GM12878 (cell line): ENCODE results near the gene ACO1. TPM values are rescaled to one million over a fixed set of nuclear protein-coding genes. Genes with fewer than 3 reads are reported as not detected.

Experiments
- ATAC-seq: fragments of 200-7000 bp; cut with Tn5 transposase; 3 replicates; pipeline ENCODE4 v1.9.1; 2020; ENCODE audit warnings: mild to moderate bottlenecking, moderate library complexity
- BruUV-seq: library from RNA; stranded (reverse); fragments of 400-500 nt; replicated peaks from 2 replicates; lab custom pipeline; 2021; lab: Mats Ljungman, UMichigan
- CTCF ChIA-PET: fragments of 300-600 bp; sonication (Branson Sonifier 250); formaldehyde crosslinking; extraction: SDS; loops from one replicate; lab custom pipeline; 2021; ENCODE audit warnings: inconsistent platforms; lab: Yijun Ruan, JAX
- POLR2A ChIA-PET: fragments of 350-600 bp; formaldehyde crosslinking; extraction: SDS; loops from one replicate; lab custom pipeline; 2021; ENCODE audit warnings: inconsistent platforms; lab: Charles Lee
- RAD21 ChIA-PET: fragments of 300-600 bp; sonication (Branson Sonifier 250); formaldehyde crosslinking; loops from one replicate; lab custom pipeline; 2023; ENCODE audit warnings: antibody characterized with exemption; ENCODE audit not compliant: unreplicated experiment; lab: Charles Lee
- SMC1A ChIA-PET: fragments of 300-600 bp; sonication (Branson Sonifier 250); formaldehyde crosslinking; loops from one replicate; lab custom pipeline; 2023; ENCODE audit not compliant: unreplicated experiment, uncharacterized antibody; lab: Charles Lee
- DNase-seq: peaks from one replicate; pipeline ENCODE4 v3.0.0-alpha.2; 2011; ENCODE audit warnings: low read depth, low spot score
- FAIRE-seq: peaks from 3 replicates; lab custom pipeline; 2011; peaks lifted over from hg19 to GRCh38; lab: Jason Lieb, UNC
- H2AFZ ChIP-seq: 2 replicates; pipeline ENCODE4 v1.6.0; 2011; ENCODE audit warnings: low read depth, low read length, control low read depth; ENCODE audit not compliant: control insufficient read depth
- H3K27ac ChIP-seq: 2 replicates; pipeline ENCODE4 v1.5.1; 2011; ENCODE audit warnings: control low read depth; ENCODE audit not compliant: control insufficient read depth, insufficient read depth
- H3K27me3 ChIP-seq, 2 experiments: replicated peaks in 1 of 2; 2 replicates each; pipeline versions ENCODE4 v1.6.0 to v1.6.1; 2011; ENCODE audit warnings: low read length in 1 of 2; ENCODE audit not compliant: control insufficient read depth in 2 of 2, insufficient read depth in 2 of 2
- H3K36me3 ChIP-seq, 2 experiments: 2 replicates each; pipeline ENCODE4 v1.5.1; 2011; ENCODE audit warnings: low read length in 1 of 2; ENCODE audit not compliant: control insufficient read depth in 2 of 2, insufficient read depth in 2 of 2
- H3K4me1 ChIP-seq: 2 replicates; pipeline ENCODE4 v1.6.1; 2011; ENCODE audit warnings: mild to moderate bottlenecking, low read length, moderate library complexity, mixed read lengths; ENCODE audit not compliant: control insufficient read depth, insufficient read depth
- H3K4me2 ChIP-seq: 2 replicates; pipeline ENCODE4 v1.6.0; 2011; ENCODE audit warnings: control low read depth; ENCODE audit not compliant: control insufficient read depth, insufficient read depth
- H3K4me3 ChIP-seq: fragments of 200-600 bp; sonication (generic); 2 replicates; pipeline ENCODE4 v1.5.1; 2016
- H3K79me2 ChIP-seq: 2 replicates; pipeline ENCODE4 v1.6.0; 2011; ENCODE audit warnings: low read length; ENCODE audit not compliant: control insufficient read depth, insufficient read depth
- H3K9ac ChIP-seq: 2 replicates; pipeline ENCODE4 v1.8.0; 2011; ENCODE audit warnings: low read length, control low read depth, mixed read lengths; ENCODE audit not compliant: control insufficient read depth, insufficient read depth
- H3K9me3 ChIP-seq: replicated peaks from 3 replicates; pipeline ENCODE4 v1.5.1; 2011; ENCODE audit warnings: mild to moderate bottlenecking, low read length; ENCODE audit not compliant: control insufficient read depth, insufficient read depth
- H4K20me1 ChIP-seq: 2 replicates; pipeline ENCODE4 v1.6.0; 2011; ENCODE audit not compliant: control insufficient read depth, insufficient read depth
- EED ChIP-seq: sonication (generic); IDR thresholded peaks from 2 replicates; pipeline ENCODE4 v1.6.1; 2016; ENCODE audit warnings: antibody characterized with exemption, low read depth
- ETV6 ChIP-seq, 2 experiments: fragments of 450-650 bp in 1 of 2; IDR thresholded peaks in 1 of 2; conservative IDR thresholded peaks in 1 of 2; 2 replicates each; pipeline ENCODE4 v1.6.1; 2014; ENCODE audit warnings: antibody characterized with exemption in 1 of 2, borderline replicate concordance in 1 of 2, low read depth in 1 of 2, mild to moderate bottlenecking in 1 of 2, moderate library complexity in 1 of 2
- FOXK2 ChIP-seq: fragments of 450-650 bp; IDR thresholded peaks from 2 replicates; pipeline ENCODE4 v1.6.1; 2017; ENCODE audit warnings: mild to moderate bottlenecking, moderate library complexity
- GATAD2B ChIP-seq: fragments of 450-650 bp; conservative IDR thresholded peaks from 2 replicates; pipeline ENCODE4 v1.6.1; 2017; ENCODE audit warnings: low read depth, mild to moderate bottlenecking, moderate library complexity
- HCFC1 ChIP-seq: fragments of 150-350 bp; IDR thresholded peaks from 2 replicates; pipeline ENCODE4 v1.6.1; 2014; ENCODE audit warnings: low read length
- REST ChIP-seq: IDR thresholded peaks from 2 replicates; pipeline ENCODE4 v1.6.1; 2012; ENCODE audit warnings: mild to moderate bottlenecking, low read depth, low read length
- SREBF2 ChIP-seq: IDR thresholded peaks from 2 replicates; pipeline ENCODE4 v1.6.1; 2012; ENCODE audit warnings: mild to moderate bottlenecking, low read length
- ZNF217 ChIP-seq: fragments of 450-650 bp; IDR thresholded peaks from 2 replicates; pipeline ENCODE4 v1.6.1; 2017; ENCODE audit warnings: antibody characterized with exemption, mild to moderate bottlenecking
- ZNF384 ChIP-seq: IDR thresholded peaks from 2 replicates; pipeline ENCODE4 v1.6.1; 2012; ENCODE audit warnings: low read depth, mild to moderate bottlenecking, low read length, improper control_type of control experiment, borderline replicate concordance
- WGBS: methylation state at CpG from one replicate; pipeline ENCODE4 v1.1.6; 2016; ENCODE audit warnings: low lambda C conversion rate; ENCODE audit not compliant: insufficient replicate concordance, insufficient coverage; ENCODE audit errors: missing lambda C conversion rate; 5-methylcytosine and 5-hydroxymethylcytosine counted together
- in situ Hi-C: fragments of 300-500 bp; cut with MboI; formaldehyde crosslinking; loops from 9 replicates; pipeline ENCODE4 v1.14.3; 2018; ENCODE audit warnings: mixed read lengths
- intact Hi-C: fragments of 100-400 bp; cut with micrococcal nuclease; formaldehyde crosslinking; loops from one replicate; pipeline ENCODE4 v1.14.2; 2022; ENCODE audit not compliant: unreplicated experiment
- polyA plus RNA-seq, 11 experiments: library from polyadenylated mRNA; depleted of rRNA in 4 of 11; unstranded in 6 of 11; stranded (reverse) in 5 of 11; fragments of >200 nt; fragmentation: Nextera tagmentation in 4 of 11; fragmentation: Illumina TruSeq in 1 of 11; extraction: Ambion mirVana in 4 of 11; extraction: Trizol in 1 of 11; gene quantifications; 1 replicate in 1 of 11; 2 replicates in 10 of 11; pipeline versions ENCODE4 v1.2.1 to v1.2.3, GENCODE V29; 2011 to 2016; ENCODE audit warnings: inconsistent platforms in 2 of 11, missing spikeins in 2 of 11, low read depth in 1 of 11
- total RNA-seq, 4 experiments: library from RNA; depleted of rRNA in 3 of 4; stranded (reverse); fragments of >200 nt in 3 of 4; fragmentation: Illumina TruSeq in 1 of 4; extraction: Trizol in 1 of 4; gene quantifications; 2 replicates each; pipeline versions ENCODE4 v1.2.1 to v1.2.3, GENCODE V29; 2013 to 2021

Gene ACO1
- total and polyA plus RNA-seq, 10 of the 15 experiments (the other 5 are each of a cell fraction or from before 2014, with no cell fraction given), result 0.21 to 6.5 (median 3.3) TPM

GRCh38 chr9:32456564-32456963 lies 72.1 kb downstream of the ACO1 start (continued):
- no peak for TF ChIP-seq ETV6 (conservative IDR thresholded peaks at IDR 0.05 in 1 of 2, IDR thresholded peaks at IDR 0.05 in 1 of 2; ENCODE audit: borderline replicate concordance in 1 of 2, low read depth in 1 of 2)
- TF ChIP-seq SREBF2, result no peak

GRCh38 chr9:32463500-32464293 lies 79.3 kb downstream of the ACO1 start:
- 95% methylated on average over 5 of the region's 5 CpGs for WGBS
- RAD21 ChIA-PET, result no interaction called here
- SMC1A ChIA-PET, result interaction anchor here (1.3 kb wide), 1 partner anchor 44 kb away, joined by 3 read pairs; no protein-coding TSS in a partner anchor
- no TSS peak for BruUV-seq
- FAIRE-seq, result no peak
- Histone ChIP-seq H3K27ac (no peak overlapping the region), H3K4me1 (no peaks in the 10 kb centered on the region), H3K4me2 (no peak overlapping the region), H4K20me1 (no peaks in the 10 kb centered on the region), H3K9ac (no peak overlapping the region), H2AFZ (no peak overlapping the region), H3K36me3 (peaks cover 0 to 3% of the 10 kb centered on the region in 2 experiments; a peak in 1 of 4 replicates), H3K27me3 (no peaks in the 10 kb centered on the region), H3K79me2 (no peaks in the 10 kb centered on the region), H3K4me3 (no peak overlapping the region), H3K9me3 (no peaks in the 10 kb centered on the region)
- DNase-seq, result no peak
- in situ Hi-C loops (no loop called here), intact Hi-C loops (no loop called here)
- CTCF ChIA-PET, result interaction anchor here (1.4 kb wide), 1 partner anchor 14 kb away, joined by 3 read pairs; no protein-coding TSS in a partner anchor
- TF ChIP-seq ZNF217, result no peak
- no peak for TF ChIP-seq EED
- TF ChIP-seq HCFC1, result no peak
- no peak for TF ChIP-seq ZNF384
- no peak for TF ChIP-seq FOXK2
- TF ChIP-seq GATAD2B, result no peak
- no peak for TF ChIP-seq REST
- ATAC-seq, result no peak
- POLR2A ChIA-PET, result no interaction called here
